Measurements from ENCODE around the gene CDCA8. TPM values are rescaled to one million over a fixed set of nuclear protein-coding genes. Genes with fewer than 3 reads are reported as not detected.

CDCA8 gene
- total and polyA plus RNA-seq, 2 of the 13 experiments (the other 11 are each of a cell fraction or from before 2014, with no cell fraction given) = 24.1 to 38.6 TPM

GRCh38 chr1:37732111-37732780 lies 39.9 kb downstream of the CDCA8 start:
- peak; percentile 81 for DNase-seq (ENCODE audit: low spot score)
- WGBS (ENCODE audit: low lambda C conversion rate) = 3% methylated on average over 11 of the region's 12 CpGs
- peak; percentile 67 for TF ChIP-seq HNF4A (CRISPR knock-in tag; IDR thresholded peaks at IDR 0.05)
- TF ChIP-seq ARNT (IDR thresholded peaks at IDR 0.05) = no peak
- no peak for TF ChIP-seq SRSF9 (IDR thresholded peaks at IDR 0.05; ENCODE audit: borderline replicate concordance, insufficient read depth, low read depth, low read length, poor library complexity, severe bottlenecking)
- peak; percentile 1 to 28; a peak in 1 of 4 replicates for TF ChIP-seq MAFK (conservative IDR thresholded peaks at IDR 0.05 in 1 of 2, IDR thresholded peaks at IDR 0.05 in 1 of 2; ENCODE audit: low read length in 2 of 2)
- 0 out of 2 replicates have a peak, but pooled peaks have one; percentile 13 for TF ChIP-seq SAP130 (CRISPR knock-in tag; IDR thresholded peaks at IDR 0.05; ENCODE audit: low read depth)
- TF ChIP-seq PATZ1 (CRISPR knock-in tag; IDR thresholded peaks at IDR 0.05) = 0 out of 2 replicates have a peak, but pooled peaks have one; percentile 9
- TF ChIP-seq ZNF644 (CRISPR knock-in tag; IDR thresholded peaks at IDR 0.05; ENCODE audit: low read depth) = 0 out of 2 replicates have a peak, but pooled peaks have one; percentile 35
- no peak for TF ChIP-seq TFDP1 (CRISPR knock-in tag; IDR thresholded peaks at IDR 0.05; ENCODE audit: borderline replicate concordance)
- TF ChIP-seq ZNF280D (CRISPR knock-in tag; IDR thresholded peaks at IDR 0.05) = 0 out of 2 replicates have a peak, but pooled peaks have one; percentile 48
- TF ChIP-seq SMC3 (IDR thresholded peaks at IDR 0.05; ENCODE audit: low read length) = no peak
- peak; percentile 73 for TF ChIP-seq NFYC (CRISPR knock-in tag; IDR thresholded peaks at IDR 0.05)
- 0 out of 2 replicates have a peak, but pooled peaks have one; percentile 27 for TF ChIP-seq ELF1 (CRISPR knock-in tag; IDR thresholded peaks at IDR 0.05)
- no peak for TF ChIP-seq SOX13 (IDR thresholded peaks at IDR 0.05)
- TF ChIP-seq SOX13 (CRISPR knock-in tag; conservative IDR thresholded peaks at IDR 0.05 in 1 of 2, IDR thresholded peaks at IDR 0.05 in 1 of 2) = 0 out of 4 replicates have a peak, but pooled peaks of 1 of the 2 experiments have one; percentile 6

More at GRCh38 chr1:37732111-37732780, 39.9 kb downstream of the CDCA8 start:
- ChIA-PET POLR2A (interaction anchor here (0.9 to 1.0 kb wide), 2 partner anchors 9 to 127 kb away, joined by 3 to 4 read pairs; partner anchors contain the start of gene MTF1), CTCF (ENCODE audit: low intra/inter-chr PET ratio, low total read pairs) (no interaction called here)
- Histone ChIP-seq H4K20me1 (ENCODE audit: insufficient read depth, low read length) (no peaks in the 10 kb centered on the region), H3K4me3 (replicated peaks in 1 of 3; ENCODE audit: insufficient read depth in 1 of 3, low read depth in 2 of 3, low read length in 3 of 3) (peak overlapping the region in 1 of 3 experiments; percentile 38; a peak in 2 of 6 replicates), H3K79me2 (ENCODE audit: insufficient read depth, low read length) (no peaks in the 10 kb centered on the region), H3K27ac (ENCODE audit: extremely low read length, insufficient read depth, low read length) (no peak overlapping the region), H3K9ac (ENCODE audit: insufficient read depth, low read depth, low read length) (no peak overlapping the region), H3K4me1 (ENCODE audit: insufficient read depth, low read length) (peaks cover 20% of the 10 kb centered on the region), H3K27me3 (ENCODE audit: control insufficient read depth in 1 of 2, insufficient read depth in 2 of 2, low read length in 2 of 2) (peaks cover 0 to 5% of the 10 kb centered on the region in 2 experiments; a peak in 1 of 5 replicates), H3K4me2 (ENCODE audit: low read depth, low read length) (peak overlapping the region; percentile 69), H3K36me3 (replicated peaks in 1 of 2; ENCODE audit: control insufficient read depth in 1 of 2, insufficient read depth in 2 of 2, low read length in 2 of 2) (no peaks in the 10 kb centered on the region), H2AFZ (ENCODE audit: low read length) (no peak overlapping the region), H3K9me3 (ENCODE audit: low read length) (no peaks in the 10 kb centered on the region)
- peak; percentile 97 for ATAC-seq
- peak; percentile 78 for FAIRE-seq
- intact Hi-C loops (cut with micrococcal nuclease; ENCODE audit: unreplicated experiment) (no loop called here), in situ Hi-C loops (cut with HindIII; ENCODE audit: extremely low pct_ligation_motif_present, low pct_unique_long_range_greater_than_20kb) (no loop called here)
- no TSS peak for BruUV-seq (replicated peaks)

Data from HepG2 (cell line).